A549 (cell line): ENCODE measurements around the gene DCAF5. TPM values are rescaled to one million over a fixed set of nuclear protein-coding genes. Genes with fewer than 3 reads are reported as not detected.

ENCODE experiments used
- ATAC-seq, 2 experiments: fragments of 200-7000 bp in 1 of 2; fragments of >200 bp in 1 of 2; cut with Nextera tagmentation in 1 of 2; cut with Tn5 transposase in 1 of 2; 3 replicates each; pipeline versions ENCODE4 v1.8.0 to v1.9.1; 2018 to 2020; ENCODE audit warnings: mild to moderate bottlenecking in 1 of 2, moderate library complexity in 1 of 2
- CTCF ChIA-PET: fragments of 300-600 bp; sonication (Branson Sonifier 250); formaldehyde crosslinking; extraction: SDS; loops from one replicate; lab custom pipeline; 2021; ENCODE audit warnings: antibody characterized with exemption, inconsistent platforms; lab: Yijun Ruan, JAX
- POLR2A ChIA-PET: fragments of 350-600 bp; formaldehyde crosslinking; extraction: SDS; loops from one replicate; lab custom pipeline; 2021; ENCODE audit warnings: antibody characterized with exemption, inconsistent platforms; lab: Yijun Ruan, JAX
- DNase-seq, 2 experiments: peaks; one replicate each; pipeline versions ENCODE4 v3.0.0 to v3.0.0-alpha.2; 2011 to 2016; ENCODE audit warnings: low read depth in 1 of 2, low spot score in 1 of 2
- FAIRE-seq: peaks from 2 replicates; lab custom pipeline; 2011; peaks lifted over from hg19 to GRCh38; lab: Jason Lieb, UNC
- H3K27ac ChIP-seq, 2 experiments: fragments of >200 bp; sonication (Bioruptor Twin); formaldehyde crosslinking; 3 replicates each; pipeline ENCODE4 v1.5.1; 2016 to 2017
- H3K4me1 ChIP-seq: fragments of >200 bp; sonication (Bioruptor Twin); formaldehyde crosslinking; 3 replicates; pipeline ENCODE4 v1.6.1; 2016
- H3K4me2 ChIP-seq: fragments of >200 bp; sonication (Bioruptor Twin); formaldehyde crosslinking; 3 replicates; pipeline ENCODE4 v1.6.1; 2016
- H3K4me3 ChIP-seq: fragments of >200 bp; sonication (Bioruptor Twin); formaldehyde crosslinking; 3 replicates; pipeline ENCODE4 v1.5.1; 2016
- H3K9me3 ChIP-seq: fragments of >200 bp; sonication (Bioruptor Twin); formaldehyde crosslinking; 3 replicates; pipeline ENCODE4 v1.6.1; 2016
- CEBPB ChIP-seq, 2 experiments: fragments of >200 bp in 1 of 2; sonication (Bioruptor Twin) in 1 of 2; formaldehyde crosslinking in 1 of 2; IDR thresholded peaks; 2 replicates each; pipeline ENCODE4 v1.6.1; 2012 to 2016
- CHD2 ChIP-seq: fragments of 150-350 bp; IDR thresholded peaks from 2 replicates; pipeline ENCODE4 v1.6.1; 2014; ENCODE audit warnings: low read length; ENCODE audit not compliant: partially characterized antibody
- FOSL2 ChIP-seq, 2 experiments: fragments of 450-650 bp in 1 of 2; fragments of >200 bp in 1 of 2; sonication (Bioruptor Twin) in 1 of 2; formaldehyde crosslinking; IDR thresholded peaks; 2 replicates each; pipeline versions ENCODE4 v1.5.0 to v1.6.1; 2016 to 2020; ENCODE audit warnings: mild to moderate bottlenecking in 1 of 2, moderate library complexity in 1 of 2
- HDAC2 ChIP-seq: fragments of 200-600 bp; sonication (generic); IDR thresholded peaks from 2 replicates; pipeline ENCODE4 v1.6.1; 2016
- HEYL ChIP-seq: fragments of 250-450 bp; sonication (Bioruptor Pico); IDR thresholded peaks from 2 replicates; pipeline ENCODE4 v1.8.0; 2021; ENCODE audit warnings: mild to moderate bottlenecking, moderate library complexity
- HOXA7 ChIP-seq: fragments of 250-450 bp; sonication (Bioruptor Pico); IDR thresholded peaks from 2 replicates; pipeline ENCODE4 v1.5.0; 2020; ENCODE audit warnings: mild to moderate bottlenecking, moderate library complexity
- HOXB13 ChIP-seq: fragments of 250-450 bp; sonication (Bioruptor Pico); IDR thresholded peaks from 2 replicates; pipeline ENCODE4 v1.5.0; 2020; ENCODE audit warnings: low read depth, mild to moderate bottlenecking, moderate library complexity
- HOXB5 ChIP-seq: fragments of 250-450 bp; sonication (Bioruptor Pico); IDR thresholded peaks from 2 replicates; pipeline ENCODE4 v1.5.0; 2020; ENCODE audit warnings: mild to moderate bottlenecking, moderate library complexity
- KDM5A ChIP-seq: fragments of 200-600 bp; sonication (generic); IDR thresholded peaks from 2 replicates; pipeline ENCODE4 v1.6.1; 2016; ENCODE audit warnings: antibody characterized with exemption, mild to moderate bottlenecking
- MAZ ChIP-seq: fragments of 150-350 bp; IDR thresholded peaks from 2 replicates; pipeline ENCODE4 v1.6.1; 2014; ENCODE audit warnings: antibody characterized with exemption, low read depth, low read length, borderline replicate concordance
- MYC ChIP-seq: IDR thresholded peaks from 2 replicates; pipeline ENCODE4 v1.6.1; 2012; ENCODE audit warnings: mild to moderate bottlenecking, inconsistent platforms, low read length, improper control_type of control experiment, borderline replicate concordance
- NFE2L2 ChIP-seq: fragments of 150-350 bp; conservative IDR thresholded peaks from 2 replicates; pipeline ENCODE4 v1.6.1; 2014; ENCODE audit warnings: low read length
- NR3C1 ChIP-seq: fragments of >200 bp; sonication (Bioruptor Twin); formaldehyde crosslinking; IDR thresholded peaks from 3 replicates; pipeline ENCODE4 v1.6.1; 2017
- POLR2AphosphoS2 ChIP-seq: conservative IDR thresholded peaks from 2 replicates; pipeline ENCODE4 v1.6.1; 2012; ENCODE audit warnings: low read length, improper control_type of control experiment, inconsistent platforms
- RAD21 ChIP-seq, 2 experiments: fragments of >200 bp in 1 of 2; sonication (Bioruptor Twin) in 1 of 2; formaldehyde crosslinking in 1 of 2; IDR thresholded peaks in 1 of 2; conservative IDR thresholded peaks in 1 of 2; 2 replicates in 1 of 2; 3 replicates in 1 of 2; pipeline ENCODE4 v1.6.1; 2012 to 2018; ENCODE audit warnings: inconsistent platforms in 1 of 2
- RCOR1 ChIP-seq: fragments of 150-350 bp; IDR thresholded peaks from 2 replicates; pipeline ENCODE4 v1.6.1; 2014; ENCODE audit warnings: antibody characterized with exemption, low read length, low read depth
- RNF2 ChIP-seq: fragments of 200-600 bp; sonication (generic); IDR thresholded peaks from 2 replicates; pipeline ENCODE4 v1.6.1; 2016; ENCODE audit warnings: low read depth, mild to moderate bottlenecking, antibody characterized with exemption, moderate library complexity, borderline replicate concordance
- TFCP2L1 ChIP-seq: fragments of 250-450 bp; sonication (Bioruptor Pico); IDR thresholded peaks from 2 replicates; pipeline ENCODE4 v1.5.0; 2021; ENCODE audit warnings: mild to moderate bottlenecking
- ZNF302 ChIP-seq: fragments of 250-450 bp; sonication (Bioruptor Pico); IDR thresholded peaks from 2 replicates; pipeline ENCODE4 v1.9.0; 2021; ENCODE audit warnings: inconsistent platforms, mild to moderate bottlenecking, moderate library complexity
- ZSCAN20 ChIP-seq: fragments of 250-450 bp; sonication (Bioruptor Pico); IDR thresholded peaks from 2 replicates; pipeline ENCODE4 v1.8.0; 2022; ENCODE audit warnings: mild to moderate bottlenecking, moderate library complexity
- WGBS: methylation state at CpG from one replicate; pipeline ENCODE4 v1.1.6; 2017; ENCODE audit errors: missing lambda C conversion rate; 5-methylcytosine and 5-hydroxymethylcytosine counted together
- polyA plus RNA-seq, 4 experiments: library from polyadenylated mRNA; depleted of rRNA in 3 of 4; stranded (reverse); fragments of >200 nt; fragmentation: RNase III in 1 of 4; extraction: RNeasy Plus Mini Kit Qiagen cat#74134 plus additional on column Dnase treatment in 1 of 4; gene quantifications; 2 replicates in 3 of 4; 3 replicates in 1 of 4; pipeline ENCODE4 v1.2.3, GENCODE V29; 2011 to 2017
- TF ChIP-seq, protein P1 (sequence below): fragments of 200-600 bp; sonication (generic); IDR thresholded peaks from 2 replicates; pipeline ENCODE4 v1.6.1; 2016; ENCODE audit warnings: antibody characterized with exemption, mild to moderate bottlenecking, moderate library complexity

Gene DCAF5
- polyA plus RNA-seq, 2 of the 4 experiments (the other 2 are of a cell fraction): 14.3 to 23.7 TPM

DNA sequence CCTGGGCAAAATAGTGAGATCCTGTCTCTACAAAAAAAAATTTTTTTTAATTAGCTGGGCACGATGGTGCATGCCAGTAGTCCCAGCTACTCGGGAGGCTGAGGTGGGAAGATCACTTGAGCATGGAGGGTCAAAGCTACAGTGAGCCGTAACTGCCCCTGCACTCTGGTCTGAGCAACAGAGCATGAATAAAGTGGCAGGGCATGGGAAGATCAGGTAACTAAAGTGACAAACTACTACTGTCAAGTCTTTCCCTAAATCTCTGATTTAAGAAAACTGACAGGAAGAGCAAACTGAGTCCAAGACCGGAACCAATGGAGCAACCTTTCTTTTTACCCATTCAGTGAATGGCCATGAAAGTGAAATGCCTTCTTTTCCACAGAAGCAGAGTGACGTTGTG, 10.8 kb downstream of the DCAF5 start:
- H3K4me1 ChIP-seq: 0 out of 3 replicates have a peak, but pooled peaks cover 5% of the 10 kb centered on the region
- H3K9me3 ChIP-seq: no peaks in the 10 kb centered on the region
- DNase-seq (no peak), ATAC-seq (no peak), FAIRE-seq (no peak)
- H3K27ac ChIP-seq: no peak overlapping the region
- TF ChIP-seq RNF2 (no peak), ZSCAN20 (CRISPR knock-in tag) (no peak), NR3C1 (no peak)
- 86% methylated on average over 5 of the region's 5 CpGs for WGBS
- no peak overlapping the region for H3K4me3 ChIP-seq
- no peak overlapping the region for H3K4me2 ChIP-seq
- ChIA-PET CTCF (interaction anchor here (1.1 to 4.9 kb wide), 3 partner anchors 10 to 15 kb away, joined by 3 to 25 read pairs (median 18); partner anchors contain the start of gene DCAF5), POLR2A (no interaction called here)

DNA sequence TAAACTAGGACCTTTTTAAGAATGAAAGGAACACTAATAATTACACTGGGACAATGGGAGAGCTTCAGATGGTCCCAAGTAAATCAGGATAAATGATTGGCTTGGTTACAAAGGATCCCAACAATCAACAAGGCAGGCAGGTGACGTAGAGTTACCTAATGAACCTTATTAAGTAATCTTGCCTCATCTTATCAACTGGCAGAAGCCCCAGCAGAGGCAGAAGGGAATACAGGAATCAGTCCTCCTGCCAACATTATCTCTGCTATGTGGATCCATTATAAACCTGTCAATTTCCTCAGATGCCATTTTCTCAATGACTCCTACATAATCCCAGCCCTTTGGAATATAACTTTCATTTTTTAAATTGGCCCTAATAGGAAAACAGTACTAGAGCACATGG, 11.4 kb downstream of the DCAF5 start:
- 0 out of 3 replicates have a peak, but pooled peaks cover 5% of the 10 kb centered on the region for H3K4me1 ChIP-seq
- H3K27ac ChIP-seq: no peak overlapping the region
- FAIRE-seq (no peak), ATAC-seq (no peak), DNase-seq (no peak)
- POLR2A ChIA-PET: no interaction called here
- 95% methylated on average over 1 of the region's 1 CpG for WGBS
- no peak overlapping the region for H3K4me3 ChIP-seq
- H3K9me3 ChIP-seq: no peaks in the 10 kb centered on the region
- TF ChIP-seq RAD21 (conservative IDR thresholded peaks at IDR 0.05 in 1 of 2, IDR thresholded peaks at IDR 0.05 in 1 of 2) (no peak), HEYL (CRISPR knock-in tag) (no peak)
- TF ChIP-seq, protein P1, sequence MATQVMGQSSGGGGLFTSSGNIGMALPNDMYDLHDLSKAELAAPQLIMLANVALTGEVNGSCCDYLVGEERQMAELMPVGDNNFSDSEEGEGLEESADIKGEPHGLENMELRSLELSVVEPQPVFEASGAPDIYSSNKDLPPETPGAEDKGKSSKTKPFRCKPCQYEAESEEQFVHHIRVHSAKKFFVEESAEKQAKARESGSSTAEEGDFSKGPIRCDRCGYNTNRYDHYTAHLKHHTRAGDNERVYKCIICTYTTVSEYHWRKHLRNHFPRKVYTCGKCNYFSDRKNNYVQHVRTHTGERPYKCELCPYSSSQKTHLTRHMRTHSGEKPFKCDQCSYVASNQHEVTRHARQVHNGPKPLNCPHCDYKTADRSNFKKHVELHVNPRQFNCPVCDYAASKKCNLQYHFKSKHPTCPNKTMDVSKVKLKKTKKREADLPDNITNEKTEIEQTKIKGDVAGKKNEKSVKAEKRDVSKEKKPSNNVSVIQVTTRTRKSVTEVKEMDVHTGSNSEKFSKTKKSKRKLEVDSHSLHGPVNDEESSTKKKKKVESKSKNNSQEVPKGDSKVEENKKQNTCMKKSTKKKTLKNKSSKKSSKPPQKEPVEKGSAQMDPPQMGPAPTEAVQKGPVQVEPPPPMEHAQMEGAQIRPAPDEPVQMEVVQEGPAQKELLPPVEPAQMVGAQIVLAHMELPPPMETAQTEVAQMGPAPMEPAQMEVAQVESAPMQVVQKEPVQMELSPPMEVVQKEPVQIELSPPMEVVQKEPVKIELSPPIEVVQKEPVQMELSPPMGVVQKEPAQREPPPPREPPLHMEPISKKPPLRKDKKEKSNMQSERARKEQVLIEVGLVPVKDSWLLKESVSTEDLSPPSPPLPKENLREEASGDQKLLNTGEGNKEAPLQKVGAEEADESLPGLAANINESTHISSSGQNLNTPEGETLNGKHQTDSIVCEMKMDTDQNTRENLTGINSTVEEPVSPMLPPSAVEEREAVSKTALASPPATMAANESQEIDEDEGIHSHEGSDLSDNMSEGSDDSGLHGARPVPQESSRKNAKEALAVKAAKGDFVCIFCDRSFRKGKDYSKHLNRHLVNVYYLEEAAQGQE: no peak
- H3K4me2 ChIP-seq: no peak overlapping the region
- CTCF ChIA-PET: interaction anchor here (1.1 to 4.9 kb wide), 4 partner anchors 10 to 100 kb away, joined by 3 to 25 read pairs (median 10); partner anchors contain the start of gene DCAF5

DNA sequence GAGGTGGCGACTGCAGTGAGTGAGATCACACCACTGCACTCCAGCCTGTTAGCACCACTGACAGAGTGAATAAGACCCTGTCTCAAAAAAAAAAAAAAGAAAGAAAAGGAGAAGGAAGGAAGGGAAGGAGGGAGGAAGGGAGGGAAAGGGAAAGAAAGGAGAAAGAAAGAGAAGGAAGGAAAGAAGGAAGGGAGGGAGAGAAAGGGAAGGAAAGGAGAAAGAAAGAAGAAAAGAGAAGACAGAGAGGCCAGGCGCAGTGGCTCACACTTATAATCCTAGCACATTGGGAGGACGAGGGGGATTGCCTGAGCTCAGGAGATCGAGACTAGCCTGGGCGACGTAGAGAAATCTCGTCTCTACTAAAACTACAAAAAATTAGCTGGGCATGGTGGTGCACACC, 13.2 kb downstream of the DCAF5 start:
- no peak overlapping the region for H3K4me3 ChIP-seq
- H3K4me2 ChIP-seq: no peak overlapping the region
- no peaks in the 10 kb centered on the region for H3K9me3 ChIP-seq
- FAIRE-seq: no peak
- no peak for ATAC-seq
- no peak for TF ChIP-seq CHD2
- no peak for TF ChIP-seq HOXA7 (CRISPR knock-in tag)
- TF ChIP-seq CEBPB (IDR thresholded peaks at IDR 0.05): no peak
- no peak for TF ChIP-seq POLR2AphosphoS2
- no peak for TF ChIP-seq HDAC2
- no peak for TF ChIP-seq RCOR1
- TF ChIP-seq ZSCAN20 (CRISPR knock-in tag): no peak
- no peak for TF ChIP-seq HOXB5
- no peak for TF ChIP-seq FOSL2 (IDR thresholded peaks at IDR 0.05)
- no peak for TF ChIP-seq FOSL2 (CRISPR knock-in tag; IDR thresholded peaks at IDR 0.05)
- TF ChIP-seq ZNF302: no peak
- TF ChIP-seq MAZ: no peak
- no peak for TF ChIP-seq NFE2L2
- no peak for TF ChIP-seq KDM5A
- TF ChIP-seq HEYL (CRISPR knock-in tag): no peak
- TF ChIP-seq MYC: no peak
- TF ChIP-seq TFCP2L1 (CRISPR knock-in tag): no peak
- TF ChIP-seq HOXB13: no peak
- DNase-seq: no peak
- H3K27ac ChIP-seq: no peak overlapping the region
- ChIA-PET POLR2A (no interaction called here), CTCF (interaction anchor here (1.1 to 4.9 kb wide), 4 partner anchors 9 to 103 kb away, joined by 3 to 25 read pairs (median 12); partner anchors contain the start of gene DCAF5)
- H3K4me1 ChIP-seq: 0 out of 3 replicates have a peak, but pooled peaks cover 5% of the 10 kb centered on the region
- WGBS: 93% methylated on average over 7 of the region's 7 CpGs
